H9 (cell line): Measurements from ENCODE around the gene USPL1. TPM values are rescaled to one million over a fixed set of nuclear protein-coding genes. Genes with fewer than 3 reads are reported as not detected.
A peak's percentile ranks its signal among the peaks of the same experiment; 100 is the strongest.

ENCODE experiments used
- DNase-seq: peaks from one replicate; pipeline ENCODE4 v3.0.0-alpha.2; 2017
- H2AFZ ChIP-seq: one replicate; pipeline ENCODE4 v1.6.1; 2013; ENCODE audit warnings: mild to moderate bottlenecking, low read length, control low read depth, moderate library complexity
- H2AK5ac ChIP-seq: 2 replicates; pipeline ENCODE4 v1.6.1; 2013; ENCODE audit warnings: low read length, control low read depth, mixed read lengths; ENCODE audit not compliant: insufficient read length
- H2BK120ac ChIP-seq: one replicate; pipeline ENCODE4 v1.6.1; 2013; ENCODE audit warnings: low read depth, mild to moderate bottlenecking, low read length, control low read depth, inconsistent platforms; ENCODE audit not compliant: poor library complexity, severe bottlenecking
- H2BK12ac ChIP-seq: 2 replicates; pipeline ENCODE4 v1.6.1; 2013; ENCODE audit warnings: low read length, control low read depth, mixed read lengths, low read depth; ENCODE audit not compliant: insufficient read length
- H2BK15ac ChIP-seq: 2 replicates; pipeline ENCODE4 v1.6.1; 2013; ENCODE audit warnings: low read depth, low read length, control low read depth
- H2BK20ac ChIP-seq: one replicate; pipeline ENCODE4 v1.6.1; 2013; ENCODE audit warnings: low read depth, mild to moderate bottlenecking, low read length, control low read depth, inconsistent platforms; ENCODE audit not compliant: poor library complexity, severe bottlenecking
- H2BK5ac ChIP-seq: 2 replicates; pipeline ENCODE4 v1.6.1; 2013; ENCODE audit warnings: low read length, control low read depth, mixed read lengths; ENCODE audit not compliant: insufficient read length
- H3K14ac ChIP-seq: 2 replicates; pipeline ENCODE4 v1.6.1; 2013; ENCODE audit warnings: low read length, control low read depth; ENCODE audit not compliant: insufficient read depth
- H3K18ac ChIP-seq: 2 replicates; pipeline ENCODE4 v1.6.1; 2013; ENCODE audit warnings: low read depth, mild to moderate bottlenecking, mixed read lengths, low read length, control low read depth; ENCODE audit not compliant: insufficient read length
- H3K23ac ChIP-seq: 2 replicates; pipeline ENCODE4 v1.6.1; 2013; ENCODE audit warnings: low read length, control low read depth, mixed read lengths, low read depth; ENCODE audit not compliant: insufficient read length
- H3K23me2 ChIP-seq: 2 replicates; pipeline ENCODE4 v1.6.1; 2013; ENCODE audit warnings: low read depth, mild to moderate bottlenecking, mixed read lengths, low read length, control low read depth; ENCODE audit not compliant: insufficient read length, poor library complexity, severe bottlenecking
- H3K27ac ChIP-seq: 2 replicates; pipeline ENCODE4 v1.5.1; 2013; ENCODE audit warnings: low read length, control low read depth, mixed read lengths, low read depth; ENCODE audit not compliant: insufficient read length
- H3K27me3 ChIP-seq: 2 replicates; pipeline ENCODE4 v1.6.1; 2013; ENCODE audit warnings: low read length, control low read depth, inconsistent platforms; ENCODE audit not compliant: insufficient read depth
- H3K4ac ChIP-seq: 2 replicates; pipeline ENCODE4 v1.6.1; 2013; ENCODE audit warnings: low read depth, mild to moderate bottlenecking, control low read depth, inconsistent platforms, low read length, moderate library complexity
- H3K4me1 ChIP-seq: 2 replicates; pipeline ENCODE4 v1.6.1; 2013; ENCODE audit warnings: low read length, control low read depth, inconsistent platforms; ENCODE audit not compliant: insufficient read depth
- H3K4me2 ChIP-seq: 2 replicates; pipeline ENCODE4 v1.6.1; 2013; ENCODE audit warnings: low read length, control low read depth, mixed read lengths; ENCODE audit not compliant: insufficient read length, insufficient read depth
- H3K56ac ChIP-seq: 2 replicates; pipeline ENCODE4 v1.6.1; 2013; ENCODE audit warnings: low read depth, mild to moderate bottlenecking, mixed read lengths, low read length, control low read depth; ENCODE audit not compliant: insufficient read length
- H3K79me1 ChIP-seq: 2 replicates; pipeline ENCODE4 v1.6.1; 2013; ENCODE audit warnings: low read depth, mild to moderate bottlenecking, moderate library complexity, low read length, control low read depth, inconsistent platforms; ENCODE audit not compliant: insufficient read depth, poor library complexity, severe bottlenecking
- H3K79me2 ChIP-seq: 2 replicates; pipeline ENCODE4 v1.6.1; 2013; ENCODE audit warnings: low read length, control low read depth, inconsistent platforms; ENCODE audit not compliant: insufficient read depth
- H3K9ac ChIP-seq: 2 replicates; pipeline ENCODE4 v1.6.1; 2013; ENCODE audit warnings: low read length, control low read depth, mixed read lengths; ENCODE audit not compliant: insufficient read length; ENCODE audit errors: extremely low read depth
- H3K9me3 ChIP-seq: one replicate; pipeline ENCODE4 v1.6.1; 2013; ENCODE audit warnings: low read depth, low read length, inconsistent platforms; ENCODE audit not compliant: control insufficient read depth
- H3T11ph ChIP-seq: one replicate; pipeline ENCODE4 v1.6.1; 2013; ENCODE audit warnings: mild to moderate bottlenecking, low read length, control low read depth, inconsistent platforms
- H4K20me1 ChIP-seq: one replicate; pipeline ENCODE4 v1.6.1; 2013; ENCODE audit not compliant: control insufficient read depth, insufficient read length, insufficient read depth
- H4K5ac ChIP-seq: 2 replicates; pipeline ENCODE4 v1.6.1; 2013; ENCODE audit warnings: low read depth, mild to moderate bottlenecking, mixed read lengths, low read length, control low read depth; ENCODE audit not compliant: insufficient read length
- H4K8ac ChIP-seq: replicated peaks from 2 replicates; pipeline ENCODE4 v1.6.1; 2013; ENCODE audit warnings: low read length, control low read depth, mixed read lengths, low read depth; ENCODE audit not compliant: insufficient read length
- H4K91ac ChIP-seq: 2 replicates; pipeline ENCODE4 v1.6.1; 2013; ENCODE audit warnings: low read depth, mild to moderate bottlenecking, moderate library complexity, mixed read lengths, low read length, control low read depth; ENCODE audit not compliant: insufficient read length
- H3K27ac Mint-ChIP-seq, 3 experiments: 2 replicates in 2 of 3; 3 replicates in 1 of 3; pipeline ENCODE4 v1.8.0; 2020 to 2021; ENCODE audit warnings: mixed read lengths in 3 of 3, mild to moderate bottlenecking in 1 of 3, moderate library complexity in 1 of 3
- H3K27me3 Mint-ChIP-seq: 2 replicates; pipeline ENCODE4 v1.8.0; 2021; ENCODE audit warnings: low read depth, mild to moderate bottlenecking, moderate library complexity, mixed read lengths
- H3K36me3 Mint-ChIP-seq, 3 experiments: 2 replicates in 2 of 3; 3 replicates in 1 of 3; pipeline ENCODE4 v1.8.0; 2020 to 2021; ENCODE audit warnings: low read depth in 3 of 3, mixed read lengths in 3 of 3; ENCODE audit not compliant: insufficient read depth in 1 of 3
- H3K4me1 Mint-ChIP-seq, 2 experiments: 2 replicates each; pipeline ENCODE4 v1.8.0; 2020; ENCODE audit warnings: mixed read lengths in 2 of 2
- H3K4me3 Mint-ChIP-seq, 2 experiments: 2 replicates in 1 of 2; 3 replicates in 1 of 2; pipeline ENCODE4 v1.8.0; 2020 to 2021; ENCODE audit warnings: mild to moderate bottlenecking in 2 of 2, mixed read lengths in 2 of 2, moderate library complexity in 1 of 2
- H3K9me3 Mint-ChIP-seq, 2 experiments: 2 replicates in 1 of 2; 3 replicates in 1 of 2; pipeline ENCODE4 v1.8.0; 2020; ENCODE audit warnings: mild to moderate bottlenecking in 2 of 2, mixed read lengths in 2 of 2, moderate library complexity in 1 of 2
- CTCF ChIP-seq: fragments of 200-600 bp; sonication (generic); conservative IDR thresholded peaks from 3 replicates; pipeline ENCODE4 v1.8.0; 2021; ENCODE audit warnings: antibody characterized with exemption, mild to moderate bottlenecking
- WGBS: extraction: QIAGEN DNeasy Blood & Tissue Kit; methylation state at CpG from one replicate; pipeline ENCODE4 v1.1.7; 2013; ENCODE audit warnings: missing lambda C conversion rate, low lambda C conversion rate, mixed read lengths; ENCODE audit not compliant: insufficient read length; ENCODE audit errors: extremely low coverage; 5-methylcytosine and 5-hydroxymethylcytosine counted together
- total RNA-seq: library from RNA; stranded (reverse); gene quantifications from 2 replicates; pipeline ENCODE4 v1.2.1, GENCODE V29; 2021

USPL1 gene
- total RNA-seq, 1 experiment from 2014 or later: 17.6 TPM

- Histone ChIP-seq H3K56ac (no peak overlapping the region), H4K8ac (no peak overlapping the region), H3K27me3 (no peaks in the 10 kb centered on the region), H2BK5ac (no peak overlapping the region), H2AK5ac (no peak overlapping the region), H4K5ac (no peak overlapping the region), H4K20me1 (no peaks in the 10 kb centered on the region), H3K4me1 (no peaks in the 10 kb centered on the region), H4K91ac (no peak overlapping the region), H3K4me2 (no peak overlapping the region), H2BK20ac (no peak overlapping the region), H3K79me1 (no peaks in the 10 kb centered on the region), H2BK120ac (no peak overlapping the region), H2AFZ (no peak overlapping the region), H3K9ac (no peak overlapping the region), H2BK12ac (no peak overlapping the region), H3K23ac (no peak overlapping the region), H3K27ac (no peak overlapping the region), H3K14ac (no peak overlapping the region), H3T11ph (no peak overlapping the region), H3K18ac (no peak overlapping the region), H3K79me2 (no peaks in the 10 kb centered on the region), H2BK15ac (no peak overlapping the region), H3K4ac (no peak overlapping the region), H3K23me2 (no peaks in the 10 kb centered on the region), H3K9me3 (no peaks in the 10 kb centered on the region)
- no peaks in the 10 kb centered on the region for H3K27me3 Mint-ChIP-seq
- DNase-seq: no peak
- peaks cover 3 to 6% of the 10 kb centered on the region in 2 experiments; a peak in 3 of 4 replicates for H3K4me1 Mint-ChIP-seq
- no peak overlapping the region for H3K4me3 Mint-ChIP-seq
- no peaks in the 10 kb centered on the region for H3K36me3 Mint-ChIP-seq
- H3K9me3 Mint-ChIP-seq: no peaks in the 10 kb centered on the region
- peak; percentile 69 for TF ChIP-seq CTCF
- no peak overlapping the region for H3K27ac Mint-ChIP-seq
- no CpG with 5 or more reads among the region's 1 CpG for WGBS
Observed at GRCh38 chr13:30581582-30581981, 36.1 kb upstream of the USPL1 start.
